PFSK-1 (cell line): ENCODE results near the gene MRPL41.

Source experiments
- FOXP2 ChIP-seq: optimal IDR thresholded peaks from 2 replicates; pipeline ENCODE3; 2011; ENCODE audit warnings: borderline replicate concordance, control low read depth, inconsistent platforms; ENCODE audit not compliant: insufficient read depth; ENCODE audit errors: extremely low read length, extremely low read depth
- POLR2AphosphoS5 ChIP-seq: IDR thresholded peaks from 2 replicates; pipeline ENCODE4 v1.6.1; 2012; ENCODE audit warnings: low read depth, mild to moderate bottlenecking, control low read depth, low read length, moderate library complexity
- REST ChIP-seq, 2 experiments: IDR thresholded peaks; 2 replicates each; pipeline versions ENCODE4 v1.6.1 to v1.8.0; 2011 to 2012; ENCODE audit warnings: low read depth in 2 of 2, low read length in 2 of 2, control low read depth in 1 of 2, inconsistent platforms in 1 of 2, mild to moderate bottlenecking in 1 of 2, moderate library complexity in 1 of 2; ENCODE audit not compliant: insufficient read depth in 1 of 2
- SIN3A ChIP-seq: IDR thresholded peaks from 2 replicates; pipeline ENCODE4 v1.6.1; 2012; ENCODE audit warnings: mild to moderate bottlenecking, low read length, moderate library complexity, borderline replicate concordance; ENCODE audit not compliant: insufficient read depth
- TAF1 ChIP-seq: IDR thresholded peaks from 2 replicates; pipeline ENCODE4 v1.6.1; 2012; ENCODE audit warnings: low read length, control low read depth, borderline replicate concordance; ENCODE audit not compliant: insufficient read depth

Gene MRPL41

GRCh38 chr9:137590123-137590468 lies 38.4 kb downstream of the MRPL41 start:
- no peak for TF ChIP-seq POLR2AphosphoS5
- TF ChIP-seq TAF1: no peak
- no peak for TF ChIP-seq FOXP2
- no peak for TF ChIP-seq REST (IDR thresholded peaks at IDR 0.05; ENCODE audit: insufficient read depth in 1 of 2, low read depth in 2 of 2, low read length in 2 of 2)
- no peak for TF ChIP-seq SIN3A

DNA sequence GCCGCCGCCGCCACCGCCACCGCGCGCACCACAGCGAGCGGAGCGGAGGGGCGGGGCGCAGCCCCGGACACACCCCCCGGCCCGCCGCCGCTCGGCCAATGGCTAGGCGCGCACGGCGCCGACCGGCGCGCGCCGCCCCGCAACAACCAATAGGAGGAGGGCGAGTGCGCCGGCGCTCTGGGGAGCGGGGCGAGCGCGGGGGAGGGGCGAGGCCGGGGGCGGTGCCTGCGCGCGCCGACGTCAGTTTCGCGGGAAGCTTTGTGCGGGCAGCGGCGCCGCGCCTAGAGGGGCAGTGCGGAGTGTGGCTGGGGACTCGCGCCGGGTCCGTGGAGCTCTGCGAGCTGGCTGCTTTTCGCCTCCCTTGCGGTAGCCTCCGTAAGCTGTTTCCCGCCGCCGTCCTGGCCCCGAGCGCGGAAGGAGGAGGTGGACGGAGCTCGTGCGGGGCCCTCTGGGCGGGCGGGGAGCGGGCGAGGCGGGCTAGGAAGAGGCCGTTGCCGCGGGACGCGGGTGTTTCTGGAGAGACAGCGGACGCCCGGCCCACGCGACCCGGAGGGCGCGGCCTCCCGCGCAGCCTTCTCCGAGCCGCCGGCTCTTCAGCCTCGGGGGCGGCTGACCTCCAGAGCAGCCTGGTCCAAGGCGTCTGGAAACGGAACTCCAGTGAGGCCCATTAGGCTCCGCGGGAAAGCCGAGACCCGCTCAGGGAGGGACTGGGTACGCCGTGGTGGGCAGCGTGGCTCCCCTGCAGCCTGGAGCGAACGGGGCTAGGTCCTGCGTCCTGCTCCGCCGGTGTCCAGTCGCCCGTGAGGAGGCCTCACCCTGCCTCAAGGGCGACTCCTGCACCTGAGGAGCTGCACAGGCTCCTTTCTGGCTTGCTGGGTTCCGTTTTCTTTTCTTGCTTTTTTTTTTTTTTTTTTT lies 39.0 kb downstream of the MRPL41 start, which contains the start of gene ZMYND19:
ZMYND19 (minus strand) TSS at position 44 of the 915 bp plus-strand sequence. CDS start 249 bp downstream, outside the sequence.
- TF ChIP-seq SIN3A: 0 out of 2 replicates have a peak, but pooled peaks have one; percentile 54
- no peak for TF ChIP-seq REST (IDR thresholded peaks at IDR 0.05; ENCODE audit: insufficient read depth in 1 of 2, low read depth in 2 of 2, low read length in 2 of 2)
- peak; percentile 68 for TF ChIP-seq POLR2AphosphoS5
- TF ChIP-seq TAF1: peak; percentile 48; the same call in 1 of the 2 replicates
- peak; percentile 33 for TF ChIP-seq FOXP2

- TF ChIP-seq REST (IDR thresholded peaks at IDR 0.05; ENCODE audit: insufficient read depth in 1 of 2, low read depth in 2 of 2, low read length in 2 of 2) (no peak), SIN3A (no peak), FOXP2 (no peak), TAF1 (no peak), POLR2AphosphoS5 (no peak)
These were observed 41.1 kb downstream of the MRPL41 start for GRCh38 chr9:137592767-137593166.

- no peak for TF ChIP-seq TAF1
- no peak for TF ChIP-seq POLR2AphosphoS5
- no peak for TF ChIP-seq SIN3A
- TF ChIP-seq FOXP2: no peak
- no peak for TF ChIP-seq REST (IDR thresholded peaks at IDR 0.05; ENCODE audit: insufficient read depth in 1 of 2, low read depth in 2 of 2, low read length in 2 of 2)
These were observed 41.5 kb downstream of the MRPL41 start for GRCh38 chr9:137593176-137593575.
